ENCODE results near the gene C1orf21. TPM values are rescaled to one million over a fixed set of nuclear protein-coding genes. Genes with fewer than 3 reads are reported as not detected.

Gene C1orf21
- total and polyA plus RNA-seq, 5 donors, result 57.1 to 93.5 (median 73.4) TPM

DNA sequence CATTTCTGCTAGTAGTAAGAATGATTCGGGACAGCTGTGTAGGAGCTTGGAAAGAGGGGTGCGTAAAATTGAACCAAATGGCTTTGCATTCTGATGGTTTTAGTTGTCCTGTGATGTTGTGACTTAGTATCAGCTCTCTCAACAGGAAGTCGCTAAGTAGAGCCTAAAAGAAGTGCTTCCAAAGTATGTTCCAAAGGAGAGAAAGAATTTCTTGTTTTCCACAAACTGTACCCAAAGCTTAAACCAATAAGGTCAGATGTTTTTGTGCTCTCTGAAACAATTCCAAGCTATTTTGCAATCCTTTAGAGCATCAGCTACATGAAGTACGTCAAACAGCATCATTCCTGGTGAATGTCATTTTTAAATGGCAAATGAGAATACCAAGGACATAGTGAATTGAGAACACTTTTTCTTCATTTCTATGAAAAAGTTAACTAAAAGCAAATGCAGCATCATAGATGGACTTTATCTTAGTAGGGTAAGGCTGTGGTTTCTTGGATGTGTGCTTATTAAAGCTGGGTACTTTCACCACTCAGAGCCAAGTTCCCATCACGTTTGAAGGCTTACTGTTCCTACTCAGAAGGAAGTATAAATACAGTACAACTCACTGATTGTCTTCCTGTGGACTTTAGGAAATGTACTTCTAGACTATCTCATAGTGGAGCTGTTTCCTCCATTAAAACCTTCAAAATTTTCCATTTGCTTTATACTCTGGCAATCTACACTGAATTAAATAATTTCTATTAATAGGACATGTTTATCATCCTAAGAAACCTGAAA, 148.6 kb downstream of the C1orf21 start:
- Histone ChIP-seq H3K27ac (ENCODE audit: low read length) (peak overlapping the region; percentile 86), H3K27me3 (ENCODE audit: control insufficient read depth, insufficient read depth) (no peaks in the 10 kb centered on the region), H3K4me1 (ENCODE audit: control insufficient read depth, insufficient read depth, low read length) (peaks cover 13% of the 10 kb centered on the region), H3K9me3 (ENCODE audit: control insufficient read depth, low read length) (no peaks in the 10 kb centered on the region), H3K4me3 (ENCODE audit: low read length) (no peak overlapping the region)
- DNase-seq (no peak), ATAC-seq (peak; percentile 82 to 86)
- intact Hi-C loops (cut with DNase I), result no loop called here
- WGBS, result 51% methylated on average over 5 of the region's 5 CpGs

- intact Hi-C loops (cut with DNase I), result no loop called here
- no peaks in the 10 kb centered on the region for H3K9me3 ChIP-seq (ENCODE audit: control insufficient read depth, low read length)
- WGBS, result 84% methylated on average over 8 of the region's 8 CpGs
- DNase-seq (no peak), ATAC-seq (no peak)
- no peaks in the 10 kb centered on the region for H3K27me3 ChIP-seq (ENCODE audit: control insufficient read depth, insufficient read depth)
- H3K27ac ChIP-seq (ENCODE audit: low read length), result peak overlapping the region; percentile 7
- peaks cover 14% of the 10 kb centered on the region for H3K4me1 ChIP-seq (ENCODE audit: control insufficient read depth, insufficient read depth, low read length)
- H3K4me3 ChIP-seq (ENCODE audit: low read length), result no peak overlapping the region
Observed at GRCh38 chr1:184536246-184536985, 149.6 kb downstream of the C1orf21 start.

GRCh38 chr1:184539580-184539979, 152.8 kb downstream of the C1orf21 start:
- WGBS, result 93% methylated on average over 2 of the region's 2 CpGs
- intact Hi-C loops (cut with DNase I), result no loop called here
- Histone ChIP-seq H3K27me3 (ENCODE audit: control insufficient read depth, insufficient read depth) (no peaks in the 10 kb centered on the region), H3K4me3 (ENCODE audit: low read length) (no peak overlapping the region), H3K27ac (ENCODE audit: low read length) (no peak overlapping the region), H3K4me1 (ENCODE audit: control insufficient read depth, insufficient read depth, low read length) (peaks cover 4% of the 10 kb centered on the region), H3K9me3 (ENCODE audit: control insufficient read depth, low read length) (no peaks in the 10 kb centered on the region)
- ATAC-seq (no peak), DNase-seq (no peak)

DNA sequence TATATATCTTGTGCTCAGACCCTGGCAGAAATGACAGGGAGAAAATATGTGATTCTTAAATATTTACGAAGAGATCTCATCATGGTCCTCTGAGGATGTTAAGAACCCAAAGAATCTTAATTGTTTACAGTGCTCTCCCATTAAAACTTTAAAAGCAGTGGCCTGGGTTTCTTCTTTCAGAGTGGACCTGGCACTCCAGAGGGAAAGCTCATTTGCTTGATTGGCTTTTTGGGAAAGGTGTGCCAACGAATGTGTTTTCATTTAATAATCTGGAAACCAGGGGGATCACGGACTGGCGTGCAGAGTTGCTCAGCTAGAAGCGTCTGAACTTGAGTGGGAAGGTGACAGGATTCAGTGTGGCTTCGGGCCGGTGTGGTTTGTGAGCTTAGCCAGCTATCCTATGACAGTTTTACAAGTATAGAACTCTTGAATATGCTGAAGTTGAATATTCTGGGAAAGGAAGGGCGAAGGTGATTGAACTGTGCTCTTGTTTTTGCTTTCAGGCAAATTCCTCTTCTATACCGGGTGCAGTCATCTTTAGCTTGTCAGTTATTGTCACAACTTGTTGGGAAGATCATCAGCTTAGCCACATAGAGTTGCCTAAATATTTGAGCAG, 154.8 kb downstream of the C1orf21 start:
- Histone ChIP-seq H3K4me1 (ENCODE audit: control insufficient read depth, insufficient read depth, low read length) (peaks cover 5% of the 10 kb centered on the region), H3K27me3 (ENCODE audit: control insufficient read depth, insufficient read depth) (no peaks in the 10 kb centered on the region), H3K9me3 (ENCODE audit: control insufficient read depth, low read length) (no peaks in the 10 kb centered on the region), H3K27ac (ENCODE audit: low read length) (no peak overlapping the region), H3K4me3 (ENCODE audit: low read length) (no peak overlapping the region)
- ATAC-seq, result no peak
- intact Hi-C loops (cut with DNase I), result no loop called here
- DNase-seq, result no peak
- 73% methylated on average over 9 of the region's 9 CpGs for WGBS

GRCh38 chr1:184542291-184542690, 155.5 kb downstream of the C1orf21 start:
- WGBS, result 94% methylated on average over 3 of the region's 3 CpGs

DNA sequence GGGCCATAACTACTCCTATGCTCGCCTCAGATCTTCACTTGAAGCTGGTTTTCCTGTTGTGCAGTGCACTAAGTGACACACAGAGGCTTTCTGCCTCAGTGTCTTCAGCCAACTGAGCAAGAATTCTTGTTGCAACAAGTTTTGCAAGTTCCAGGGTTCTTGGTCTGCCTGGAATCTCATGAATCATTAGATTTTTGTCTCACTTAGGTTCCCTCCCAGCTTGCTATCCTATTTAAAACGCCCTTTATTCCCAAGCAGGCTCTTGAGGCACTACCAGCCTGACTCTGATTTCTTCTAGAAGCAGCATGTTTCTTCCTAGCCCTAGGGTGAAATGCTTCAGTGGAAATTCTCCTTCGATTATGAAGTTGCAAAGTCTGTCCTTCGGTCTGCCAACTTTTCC, 158.8 kb downstream of the C1orf21 start:
- H3K4me3 ChIP-seq (ENCODE audit: low read length), result no peak overlapping the region
- intact Hi-C loops (cut with DNase I), result no loop called here
- WGBS, result 94% methylated on average over 4 of the region's 4 CpGs
- H3K9me3 ChIP-seq (ENCODE audit: control insufficient read depth, low read length), result no peaks in the 10 kb centered on the region
- H3K4me1 ChIP-seq (ENCODE audit: control insufficient read depth, insufficient read depth, low read length), result peaks cover 8% of the 10 kb centered on the region
- DNase-seq (no peak), ATAC-seq (no peak)
- no peaks in the 10 kb centered on the region for H3K27me3 ChIP-seq (ENCODE audit: control insufficient read depth, insufficient read depth)
- no peak overlapping the region for H3K27ac ChIP-seq (ENCODE audit: low read length)

More at GRCh38 chr1:184542291-184542690, 155.5 kb downstream of the C1orf21 start:
- Histone ChIP-seq H3K4me3 (ENCODE audit: low read length) (no peak overlapping the region), H3K9me3 (ENCODE audit: control insufficient read depth, low read length) (no peaks in the 10 kb centered on the region), H3K27ac (ENCODE audit: low read length) (no peak overlapping the region), H3K4me1 (ENCODE audit: control insufficient read depth, insufficient read depth, low read length) (peaks cover 6% of the 10 kb centered on the region), H3K27me3 (ENCODE audit: control insufficient read depth, insufficient read depth) (no peaks in the 10 kb centered on the region)
- intact Hi-C loops (cut with DNase I), result no loop called here
- no peak for DNase-seq
- no peak for ATAC-seq

DNA sequence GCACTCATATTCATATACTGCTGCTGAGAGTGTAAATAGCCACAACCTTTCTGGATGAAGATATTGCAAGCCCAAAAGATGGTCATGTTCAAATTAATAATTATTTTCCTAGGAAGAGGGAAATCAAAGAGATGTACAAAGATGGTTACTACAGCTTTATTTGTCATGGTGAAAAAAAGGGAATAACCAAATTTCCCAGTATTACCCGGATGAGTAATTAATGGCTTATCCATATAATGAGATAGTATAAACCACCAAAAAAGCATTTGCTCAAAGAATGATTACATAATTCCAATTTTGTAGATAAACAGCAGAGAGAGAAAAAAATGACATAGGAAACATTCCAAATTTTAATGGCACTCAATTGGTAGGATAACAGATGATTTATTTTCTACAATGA, 165.6 kb downstream of the C1orf21 start:
- Histone ChIP-seq H3K4me3 (ENCODE audit: low read length) (no peak overlapping the region), H3K27ac (ENCODE audit: low read length) (no peak overlapping the region), H3K4me1 (ENCODE audit: control insufficient read depth, insufficient read depth, low read length) (peaks cover 7% of the 10 kb centered on the region), H3K27me3 (ENCODE audit: control insufficient read depth, insufficient read depth) (no peaks in the 10 kb centered on the region), H3K9me3 (ENCODE audit: control insufficient read depth, low read length) (no peaks in the 10 kb centered on the region)
- intact Hi-C loops (cut with DNase I), result no loop called here
- ATAC-seq, result no peak
- DNase-seq, result no peak
- 88% methylated on average over 1 of the region's 1 CpG for WGBS

- H3K4me1 ChIP-seq (ENCODE audit: control insufficient read depth, insufficient read depth, low read length), result peaks cover 6% of the 10 kb centered on the region
- no peaks in the 10 kb centered on the region for H3K27me3 ChIP-seq (ENCODE audit: control insufficient read depth, insufficient read depth)
- no peaks in the 10 kb centered on the region for H3K9me3 ChIP-seq (ENCODE audit: control insufficient read depth, low read length)
- no peak overlapping the region for H3K27ac ChIP-seq (ENCODE audit: low read length)
- whole genome bisulfite sequencing, result 68% methylated on average over 2 of the region's 2 CpGs
- DNase-seq (no peak), ATAC-seq (no peak)
- intact Hi-C loops (cut with DNase I), result no loop called here
- H3K4me3 ChIP-seq (ENCODE audit: low read length), result no peak overlapping the region
Observed at GRCh38 chr1:184553845-184554244, 167.0 kb downstream of the C1orf21 start.

GRCh38 chr1:184555665-184556641, 169.1 kb downstream of the C1orf21 start:
- intact Hi-C loops (cut with DNase I), result no loop called here
- Histone ChIP-seq H3K4me1 (ENCODE audit: control insufficient read depth, insufficient read depth, low read length) (peaks cover 6% of the 10 kb centered on the region), H3K27me3 (ENCODE audit: control insufficient read depth, insufficient read depth) (no peaks in the 10 kb centered on the region), H3K4me3 (ENCODE audit: low read length) (no peak overlapping the region), H3K9me3 (ENCODE audit: control insufficient read depth, low read length) (no peaks in the 10 kb centered on the region), H3K27ac (ENCODE audit: low read length) (peak overlapping the region; percentile 43)
- peak in 1 of 3 donors; percentile 59 for DNase-seq
- WGBS, result 68% methylated on average over 7 of the region's 7 CpGs
- ATAC-seq, result peak; percentile 52 to 68

DNA sequence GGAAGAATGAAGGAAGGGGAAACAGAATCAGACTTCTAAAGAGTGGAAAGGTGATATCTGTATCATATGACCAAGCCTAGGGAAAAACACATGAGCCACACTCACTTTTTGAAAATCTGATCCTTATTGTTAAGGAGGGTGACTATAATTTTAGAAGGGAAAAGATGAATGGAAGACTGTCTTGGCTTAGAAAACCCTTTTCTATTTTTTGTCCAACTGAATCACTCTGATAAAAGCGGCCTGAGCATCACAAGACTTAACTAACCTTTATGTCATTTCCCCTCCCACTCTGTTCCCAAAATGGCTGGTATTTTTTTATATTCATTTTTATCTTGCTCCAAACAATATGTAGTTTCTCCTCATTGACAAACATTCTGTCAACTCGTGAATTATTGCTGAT, 169.8 kb downstream of the C1orf21 start:
- intact Hi-C loops (cut with DNase I), result no loop called here
- peak in 1 of 2 donors; percentile 34 for ATAC-seq
- DNase-seq, result no peak
- Histone ChIP-seq H3K9me3 (ENCODE audit: control insufficient read depth, low read length) (no peaks in the 10 kb centered on the region), H3K4me3 (ENCODE audit: low read length) (no peak overlapping the region), H3K27me3 (ENCODE audit: control insufficient read depth, insufficient read depth) (no peaks in the 10 kb centered on the region), H3K27ac (ENCODE audit: low read length) (no peak overlapping the region), H3K4me1 (ENCODE audit: control insufficient read depth, insufficient read depth, low read length) (peaks cover 9% of the 10 kb centered on the region)
- WGBS, result 46% methylated on average over 2 of the region's 2 CpGs

All from right cardiac atrium (tissue), 5 donors.